ENCODE results near the gene OPCML.

The OPCML gene

DNA sequence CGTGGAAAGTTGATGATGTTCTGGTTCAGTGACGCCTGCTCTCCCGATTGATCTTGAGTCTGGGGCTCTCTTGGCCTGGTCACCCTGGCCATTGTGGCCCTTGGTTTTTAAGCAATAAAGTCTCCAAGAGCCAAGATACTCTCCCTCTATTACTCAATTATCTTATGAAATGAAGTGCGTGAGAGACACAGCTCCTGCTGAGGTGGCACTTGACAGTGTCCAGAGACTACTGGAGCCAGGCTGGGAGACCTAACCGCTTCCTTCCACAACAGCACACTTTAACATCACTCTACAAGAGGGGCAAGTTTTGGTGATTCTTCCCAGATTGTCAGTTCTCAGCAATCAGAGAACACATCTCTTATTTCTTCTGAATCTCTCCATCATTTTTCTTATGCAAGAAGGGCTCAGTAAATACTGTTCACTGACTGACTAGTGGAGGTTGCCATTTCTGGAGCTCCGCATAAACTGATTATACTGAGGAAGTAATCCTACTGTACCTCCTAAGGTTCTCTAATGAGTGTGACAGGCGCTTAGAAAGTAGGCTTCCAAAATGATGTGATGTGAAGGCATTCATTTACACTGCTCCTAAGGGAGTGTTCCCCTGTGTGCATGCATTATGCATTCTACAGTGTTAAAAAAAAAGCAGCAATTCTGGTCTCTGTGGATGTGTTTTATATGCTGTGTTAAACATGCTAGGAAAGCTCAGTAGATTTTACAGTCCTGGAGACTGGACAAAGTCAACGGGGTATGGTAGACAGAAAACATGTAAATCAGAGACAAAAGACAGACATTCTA is 968.0 kb downstream of the OPCML start:
- DNase-seq, result no peak

DNA sequence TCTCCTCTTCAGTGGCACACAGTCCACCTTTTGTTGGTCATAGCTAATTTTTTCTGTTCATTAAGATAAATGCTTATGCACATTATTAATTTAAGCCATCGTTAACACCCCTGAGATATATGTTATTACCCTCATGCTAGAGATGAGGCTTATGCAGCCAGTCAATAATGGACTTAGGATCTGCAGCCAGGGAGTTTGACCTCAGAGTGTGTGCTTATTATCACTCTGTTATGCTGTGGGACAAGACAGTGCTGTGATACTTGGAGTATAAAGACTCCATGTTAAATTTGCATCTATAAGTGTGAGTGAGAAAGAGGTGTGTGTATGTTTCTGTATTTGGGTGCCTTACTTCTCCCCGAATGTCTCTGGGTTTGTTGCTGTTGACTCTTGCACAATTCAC is 969.3 kb downstream of the OPCML start:
- DNase-seq, result no peak

GRCh38 chr11:132561937-132562336 is 970.4 kb downstream of the OPCML start:
- DNase-seq, result no peak

GRCh38 chr11:132559331-132560036 is 972.8 kb downstream of the OPCML start:
- peak; percentile 16 for DNase-seq

- no peak for DNase-seq
Observed at GRCh38 chr11:132556316-132556715, 976.0 kb downstream of the OPCML start.

DNA sequence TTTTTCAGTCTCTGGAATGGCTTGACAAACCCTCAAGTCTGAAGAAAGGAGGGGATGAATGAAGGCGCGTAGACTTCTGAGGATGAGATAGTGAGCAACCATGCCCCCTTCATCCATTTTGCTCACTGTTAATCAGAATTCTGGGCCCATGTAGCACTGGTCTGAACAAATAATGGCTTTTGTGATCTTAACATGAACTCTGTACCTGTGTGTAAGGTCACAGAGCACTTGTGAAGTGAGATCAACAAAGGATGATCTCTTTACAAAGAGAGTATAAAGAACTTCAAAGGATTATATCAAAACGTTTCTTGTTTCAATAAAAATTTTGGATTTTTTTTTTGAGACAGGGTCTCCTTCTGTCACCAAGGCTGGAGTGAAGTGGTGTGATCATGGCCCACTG is 976.7 kb downstream of the OPCML start:
- no peak for DNase-seq

DNA sequence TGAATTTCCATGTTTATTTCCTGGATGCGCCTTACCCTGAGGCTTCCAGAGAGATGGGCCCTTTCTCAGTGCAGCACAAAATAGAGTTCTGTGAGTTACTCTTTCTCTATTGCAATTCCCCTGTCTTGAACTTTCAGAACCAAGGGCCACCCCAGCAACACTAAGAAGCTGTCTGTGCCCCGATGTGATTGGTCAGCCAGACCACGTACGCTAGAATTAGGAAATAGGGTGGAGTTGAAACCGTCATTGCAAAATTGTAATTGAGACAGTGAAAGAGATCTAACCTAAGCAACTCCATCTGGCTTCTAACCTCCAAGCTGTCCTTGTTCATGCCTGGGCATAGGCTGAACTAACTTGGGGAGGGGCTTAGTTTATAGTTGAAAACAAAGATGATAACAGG is 981.3 kb downstream of the OPCML start:
- no peak for DNase-seq

DNA sequence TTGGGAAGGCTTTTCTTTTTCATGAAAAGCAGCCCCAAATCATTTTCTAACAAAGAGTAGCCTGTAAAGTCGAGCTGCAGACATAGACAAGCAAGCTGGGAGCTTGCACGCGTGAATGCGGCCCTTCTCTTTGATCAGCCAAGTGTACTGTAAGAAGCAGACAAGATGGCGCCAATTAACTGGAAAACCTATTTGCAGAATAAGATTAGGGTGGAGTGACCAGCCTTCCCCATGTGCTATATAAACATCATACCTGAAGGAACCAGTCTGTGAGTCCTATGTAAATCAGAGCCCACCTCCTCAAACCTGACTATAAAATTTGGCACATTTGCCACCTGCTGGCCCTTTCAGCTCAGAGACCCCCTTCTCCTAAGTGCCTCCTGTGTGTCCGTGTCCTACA is 982.7 kb downstream of the OPCML start:
- DNase-seq, result no peak

- DNase-seq, result no peak
Observed at GRCh38 chr11:132549001-132549400, 983.3 kb downstream of the OPCML start.

DNA sequence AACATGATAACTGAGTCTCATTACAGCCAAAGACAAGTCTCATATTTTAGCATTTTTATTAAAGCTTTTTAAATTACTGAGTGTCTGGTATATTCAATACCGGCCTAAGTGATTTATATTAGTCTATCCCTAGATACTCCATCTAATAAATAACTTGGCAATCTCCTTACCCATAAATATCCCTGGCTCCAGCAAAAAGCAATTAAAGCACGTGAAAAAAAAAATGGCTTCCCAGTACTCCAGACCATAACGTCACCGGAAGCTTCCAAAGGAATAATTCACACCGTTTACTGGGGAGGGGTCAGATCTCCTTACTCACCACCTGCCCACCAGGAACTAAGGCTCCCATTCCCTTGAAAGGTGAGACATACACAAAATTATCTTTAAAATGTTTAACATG is 988.3 kb downstream of the OPCML start:
- DNase-seq, result no peak

DNA sequence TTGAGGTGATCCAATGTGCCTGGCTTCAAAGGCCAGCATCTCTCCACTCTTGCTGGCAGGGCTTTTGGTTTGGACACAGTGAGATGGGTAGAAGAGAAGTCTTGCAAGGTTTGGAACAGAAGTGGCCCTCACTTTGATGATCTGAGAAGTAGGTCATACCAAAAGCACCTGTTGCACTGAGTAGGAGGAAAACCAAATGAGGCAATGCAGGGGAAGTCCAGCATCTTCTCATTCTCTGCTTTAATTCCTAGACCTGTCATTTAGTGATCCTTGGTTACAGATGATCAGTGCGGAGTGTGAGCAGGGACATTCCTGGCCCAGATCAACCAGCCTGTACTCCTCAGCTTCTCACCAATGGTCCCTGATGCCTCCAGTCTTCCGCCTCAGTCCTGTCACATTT is 990.5 kb downstream of the OPCML start:
- DNase-seq, result no peak

GRCh38 chr11:132540581-132540980 is 991.7 kb downstream of the OPCML start:
- no peak for DNase-seq

DNA sequence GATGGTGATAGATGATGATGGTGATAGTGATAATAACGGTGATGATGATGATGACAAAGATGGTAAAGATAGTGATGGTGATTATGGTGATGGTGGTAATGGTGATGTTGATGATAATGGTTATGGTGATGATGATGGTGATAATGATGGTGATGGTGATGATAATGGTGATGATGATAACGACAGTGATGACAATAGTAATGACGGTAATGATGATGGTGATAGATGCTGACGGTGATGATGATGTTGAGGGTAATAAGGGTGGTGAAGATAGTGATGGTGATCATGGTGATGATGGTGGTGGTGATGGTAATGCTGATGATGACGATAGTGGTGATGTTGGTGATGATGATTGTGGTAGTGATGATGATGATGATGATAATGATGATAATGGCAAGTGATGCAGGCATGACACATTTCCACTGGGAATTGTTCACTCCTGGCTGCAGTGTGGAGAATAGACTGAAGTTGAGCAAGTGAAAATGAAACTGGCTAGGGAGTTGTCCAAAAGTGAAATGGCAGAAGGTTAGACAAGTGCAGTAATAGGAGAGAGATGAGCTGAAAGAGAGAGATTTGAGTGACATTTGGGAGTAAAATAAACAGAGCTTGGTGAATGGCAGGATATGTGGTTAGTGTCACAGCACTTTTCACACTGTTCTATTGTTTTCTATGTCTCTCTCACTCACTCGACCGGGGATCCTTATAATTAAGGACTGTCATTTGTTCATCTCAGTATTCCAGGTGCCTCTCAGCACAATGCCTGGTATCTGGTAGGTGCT is 992.5 kb downstream of the OPCML start:
- no peak for DNase-seq

DNA sequence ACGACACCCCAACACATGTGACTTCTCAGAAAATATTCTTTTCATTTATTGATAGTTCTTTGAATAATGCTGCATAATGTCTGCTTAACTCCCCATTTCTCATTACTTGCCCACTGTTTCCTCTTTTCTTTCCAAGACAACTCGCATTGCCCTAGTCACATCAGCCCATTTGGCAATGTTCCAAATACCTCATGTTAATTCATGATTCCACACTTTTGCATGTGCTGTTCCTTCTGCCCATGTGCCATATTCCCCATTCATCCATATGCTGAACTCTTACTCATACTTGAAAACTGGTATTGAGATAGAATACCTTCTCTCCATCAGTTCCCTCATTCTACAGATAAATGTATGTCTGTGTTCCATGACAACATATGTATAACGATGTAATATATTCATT is 993.7 kb downstream of the OPCML start:
- no peak for DNase-seq

- DNase-seq, result no peak
Observed at GRCh38 chr11:132535830-132536229, 996.5 kb downstream of the OPCML start.

- no peak for DNase-seq
Observed at GRCh38 chr11:132531921-132532320, 1000.4 kb downstream of the OPCML start.

DNA sequence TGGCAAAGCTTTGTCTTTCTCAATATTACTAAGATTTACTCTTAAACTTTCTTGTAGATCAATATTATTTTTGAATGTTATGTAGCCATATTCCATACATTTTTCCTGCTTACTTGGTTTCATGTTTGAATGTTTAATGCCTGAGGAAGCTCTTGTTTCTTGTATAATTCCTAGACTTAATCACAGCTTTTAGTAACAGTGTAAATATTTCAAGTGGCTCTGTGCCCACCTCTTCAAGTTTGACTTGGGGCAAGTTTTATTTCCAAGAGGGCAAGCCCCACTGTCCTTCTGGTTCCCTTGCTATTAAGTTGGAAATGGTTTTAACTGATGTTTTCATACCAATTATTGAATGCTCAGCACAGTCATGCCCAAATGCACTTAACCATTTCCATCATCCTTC is 1004.1 kb downstream of the OPCML start:
- DNase-seq, result no peak

GRCh38 chr11:132523929-132524328 is 1008.4 kb downstream of the OPCML start:
- DNase-seq, result no peak

GRCh38 chr11:132520199-132520598 is 1012.1 kb downstream of the OPCML start:
- no peak for DNase-seq

DNA sequence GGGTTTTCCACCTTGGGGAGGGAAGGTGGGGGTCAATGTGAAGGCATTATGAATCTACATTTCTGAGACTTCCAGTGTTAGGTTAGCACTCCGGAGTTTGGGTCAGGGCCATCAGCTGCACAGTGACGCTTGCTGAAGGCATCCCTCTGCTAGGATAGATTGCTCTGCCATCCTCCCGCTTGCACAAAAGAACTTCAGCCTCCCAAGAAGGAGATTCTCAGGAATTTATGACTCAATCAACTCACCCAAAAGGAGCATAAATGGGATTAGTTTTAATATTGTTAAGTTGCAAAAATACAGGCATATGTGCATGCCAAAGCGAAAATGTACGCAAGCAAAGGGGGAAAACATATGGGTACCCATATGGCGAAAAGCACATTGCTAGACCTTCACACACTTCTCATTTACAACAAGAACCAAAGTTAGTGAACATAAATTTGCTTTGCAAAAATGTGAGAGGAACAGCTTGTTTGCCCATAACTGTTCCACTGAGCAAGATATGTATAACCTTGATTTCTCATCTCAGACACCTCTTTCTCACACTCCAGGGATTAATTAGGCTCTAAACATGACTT is 1013.0 kb downstream of the OPCML start:
- no peak for DNase-seq

DNA sequence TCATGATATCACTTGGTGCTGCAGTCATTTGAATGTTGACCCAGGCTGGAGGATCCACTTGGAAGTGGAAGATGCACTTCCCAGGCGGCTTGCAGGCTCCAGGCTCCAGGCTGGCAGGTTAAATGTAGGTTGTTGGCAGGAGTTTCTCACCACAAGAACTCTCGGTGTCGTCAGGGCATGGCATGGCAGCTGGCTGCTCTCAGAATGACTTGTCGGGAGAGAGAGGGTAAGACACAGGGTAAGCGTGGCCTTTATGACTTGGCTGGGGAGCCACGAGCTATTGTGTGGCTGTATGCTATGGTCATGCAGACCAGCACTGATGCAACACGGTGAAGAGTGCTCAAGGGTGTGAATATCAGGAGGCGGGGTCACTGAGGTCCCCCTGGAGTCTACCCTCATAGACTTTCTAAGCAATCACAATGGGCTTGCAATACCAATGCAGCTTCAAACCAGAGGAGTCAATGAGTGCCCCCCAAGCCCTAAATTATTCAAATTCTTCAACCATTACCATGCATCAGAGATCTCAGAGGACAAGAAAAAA is 1027.7 kb downstream of the OPCML start:
- DNase-seq, result no peak

GRCh38 chr11:132501356-132501755 is 1030.9 kb downstream of the OPCML start:
- no peak for DNase-seq

GRCh38 chr11:132499661-132500060 is 1032.6 kb downstream of the OPCML start:
- DNase-seq, result no peak

All from OCI-M1 (cell line).